HepG2 (cell line): Measurements from ENCODE around the gene ARMH1. TPM values are rescaled to one million over a fixed set of nuclear protein-coding genes. Genes with fewer than 3 reads are reported as not detected.

ENCODE experiments used
- BCL6 ChIP-seq: IDR thresholded peaks from 2 replicates; pipeline ENCODE4 v1.6.1; 2016; ENCODE audit warnings: missing genetic modification reagents, missing compliant biosample characterization
- FOSL2 ChIP-seq: sonication (generic); formaldehyde crosslinking; IDR thresholded peaks from 2 replicates; pipeline ENCODE4 v1.4.0; 2020; ENCODE audit warnings: missing genetic modification reagents
- NCOA2 ChIP-seq: sonication (generic); formaldehyde crosslinking; IDR thresholded peaks from 2 replicates; pipeline ENCODE4 v1.8.0; 2022; ENCODE audit warnings: inconsistent platforms
- SIX1 ChIP-seq: sonication (generic); formaldehyde crosslinking; IDR thresholded peaks from 2 replicates; pipeline ENCODE4 v1.4.0; 2020; ENCODE audit warnings: missing genetic modification reagents, borderline replicate concordance
- ZBTB7B ChIP-seq: sonication (generic); formaldehyde crosslinking; IDR thresholded peaks from 2 replicates; pipeline ENCODE4 v1.4.0; 2020; ENCODE audit warnings: missing genetic modification reagents
- ZSCAN30 ChIP-seq: sonication (generic); formaldehyde crosslinking; IDR thresholded peaks from 2 replicates; pipeline ENCODE4 v1.5.0; 2020; ENCODE audit warnings: mild to moderate bottlenecking, missing genetic modification reagents
- polyA plus RNA-seq, 8 experiments: library from polyadenylated mRNA; depleted of rRNA in 3 of 8; stranded (reverse) in 7 of 8; unstranded in 1 of 8; fragments of >200 nt; fragmentation: Illumina TruSeq in 4 of 8; extraction: Trizol in 4 of 8; gene quantifications; 2 replicates each; pipeline versions ENCODE4 v1.2.1 to v1.2.3, GENCODE V29; 2011 to 2016; ENCODE audit warnings: low read depth in 4 of 8, missing spikeins in 1 of 8, mixed read lengths in 1 of 8; ENCODE audit not compliant: insufficient read depth in 1 of 8
- total RNA-seq, 5 experiments: library from RNA; depleted of rRNA; stranded (reverse); fragments of >200 nt; fragmentation: Illumina TruSeq; extraction: Trizol; gene quantifications; 2 replicates each; pipeline ENCODE4 v1.2.3, GENCODE V29; 2016; ENCODE audit warnings: low read depth in 1 of 5
- TF ChIP-seq, protein P1 (sequence below): sonication (generic); formaldehyde crosslinking; IDR thresholded peaks from 2 replicates; pipeline ENCODE4 v1.8.0; 2022; ENCODE audit warnings: mild to moderate bottlenecking, missing genetic modification reagents, moderate library complexity
- TF ChIP-seq, protein P2 (sequence below): IDR thresholded peaks from 2 replicates; pipeline ENCODE4 v1.6.1; 2016; ENCODE audit warnings: low read depth, borderline replicate concordance
- TF ChIP-seq, protein P3 (sequence below): sonication (generic); formaldehyde crosslinking; IDR thresholded peaks from 2 replicates; pipeline ENCODE4 v1.8.1; 2023; ENCODE audit warnings: mild to moderate bottlenecking, missing genetic modification reagents
- TF ChIP-seq, protein P4 (sequence below): sonication (generic); formaldehyde crosslinking; IDR thresholded peaks from 2 replicates; pipeline ENCODE4 v1.5.0; 2020; ENCODE audit warnings: missing genetic modification reagents, mild to moderate bottlenecking, borderline replicate concordance
- TF ChIP-seq, protein P5 (sequence below): IDR thresholded peaks from 2 replicates; pipeline ENCODE4 v1.6.1; 2016; ENCODE audit warnings: low read depth, missing genetic modification reagents, missing compliant biosample characterization

ARMH1 gene
- total and polyA plus RNA-seq, 2 of the 13 experiments (the other 11 are each of a cell fraction or from before 2014, with no cell fraction given), result 0.69 TPM; not detected in 1

DNA sequence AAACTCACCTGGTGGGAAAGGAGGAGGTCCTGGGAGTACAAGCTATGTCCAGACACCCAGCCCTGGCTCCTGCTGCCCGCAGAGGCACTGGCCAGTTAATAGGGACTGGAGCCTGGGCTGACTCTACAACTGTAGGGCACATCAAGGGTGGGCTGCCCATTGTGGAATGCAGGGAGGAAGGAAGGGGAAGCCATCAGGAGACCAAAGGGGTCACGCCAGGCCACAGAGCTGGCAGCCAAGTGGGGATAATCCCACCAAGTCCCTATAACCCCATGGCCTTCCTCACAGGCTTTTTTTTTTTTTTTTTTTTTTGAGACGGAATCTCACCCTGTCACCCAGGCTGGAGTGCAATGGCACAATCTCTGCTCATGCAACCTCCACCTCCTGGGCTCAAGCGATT lies 14.9 kb upstream of the ARMH1 start (continued):
- TF ChIP-seq, protein P1, sequence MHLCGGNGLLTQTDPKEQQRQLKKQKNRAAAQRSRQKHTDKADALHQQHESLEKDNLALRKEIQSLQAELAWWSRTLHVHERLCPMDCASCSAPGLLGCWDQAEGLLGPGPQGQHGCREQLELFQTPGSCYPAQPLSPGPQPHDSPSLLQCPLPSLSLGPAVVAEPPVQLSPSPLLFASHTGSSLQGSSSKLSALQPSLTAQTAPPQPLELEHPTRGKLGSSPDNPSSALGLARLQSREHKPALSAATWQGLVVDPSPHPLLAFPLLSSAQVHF (CRISPR knock-in tag), result no peak
- TF ChIP-seq SIX1 (CRISPR knock-in tag) (no peak), ZSCAN30 (CRISPR knock-in tag) (no peak), BCL6 (CRISPR knock-in tag) (no peak), NCOA2 (CRISPR knock-in tag) (no peak), FOSL2 (CRISPR knock-in tag) (no peak), ZBTB7B (CRISPR knock-in tag) (no peak)
- TF ChIP-seq, protein P2, sequence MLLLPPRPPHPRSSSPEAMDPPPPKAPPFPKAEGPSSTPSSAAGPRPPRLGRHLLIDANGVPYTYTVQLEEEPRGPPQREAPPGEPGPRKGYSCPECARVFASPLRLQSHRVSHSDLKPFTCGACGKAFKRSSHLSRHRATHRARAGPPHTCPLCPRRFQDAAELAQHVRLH (CRISPR knock-in tag), result no peak
- TF ChIP-seq, protein P3, sequence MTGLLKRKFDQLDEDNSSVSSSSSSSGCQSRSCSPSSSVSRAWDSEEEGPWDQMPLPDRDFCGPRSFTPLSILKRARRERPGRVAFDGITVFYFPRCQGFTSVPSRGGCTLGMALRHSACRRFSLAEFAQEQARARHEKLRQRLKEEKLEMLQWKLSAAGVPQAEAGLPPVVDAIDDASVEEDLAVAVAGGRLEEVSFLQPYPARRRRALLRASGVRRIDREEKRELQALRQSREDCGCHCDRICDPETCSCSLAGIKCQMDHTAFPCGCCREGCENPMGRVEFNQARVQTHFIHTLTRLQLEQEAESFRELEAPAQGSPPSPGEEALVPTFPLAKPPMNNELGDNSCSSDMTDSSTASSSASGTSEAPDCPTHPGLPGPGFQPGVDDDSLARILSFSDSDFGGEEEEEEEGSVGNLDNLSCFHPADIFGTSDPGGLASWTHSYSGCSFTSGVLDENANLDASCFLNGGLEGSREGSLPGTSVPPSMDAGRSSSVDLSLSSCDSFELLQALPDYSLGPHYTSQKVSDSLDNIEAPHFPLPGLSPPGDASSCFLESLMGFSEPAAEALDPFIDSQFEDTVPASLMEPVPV (CRISPR knock-in tag), result no peak
- TF ChIP-seq, protein P4, sequence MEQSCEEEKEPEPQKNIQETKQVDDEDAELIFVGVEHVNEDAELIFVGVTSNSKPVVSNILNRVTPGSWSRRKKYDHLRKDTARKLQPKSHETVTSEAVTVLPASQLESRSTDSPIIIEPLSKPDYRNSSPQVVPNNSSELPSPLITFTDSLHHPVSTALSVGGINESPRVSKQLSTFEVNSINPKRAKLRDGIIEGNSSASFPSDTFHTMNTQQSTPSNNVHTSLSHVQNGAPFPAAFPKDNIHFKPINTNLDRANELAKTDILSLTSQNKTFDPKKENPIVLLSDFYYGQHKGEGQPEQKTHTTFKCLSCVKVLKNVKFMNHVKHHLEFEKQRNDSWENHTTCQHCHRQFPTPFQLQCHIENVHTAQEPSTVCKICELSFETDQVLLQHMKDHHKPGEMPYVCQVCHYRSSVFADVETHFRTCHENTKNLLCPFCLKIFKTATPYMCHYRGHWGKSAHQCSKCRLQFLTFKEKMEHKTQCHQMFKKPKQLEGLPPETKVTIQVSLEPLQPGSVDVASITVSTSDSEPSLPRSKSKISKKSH (CRISPR knock-in tag), result no peak
- TF ChIP-seq, protein P5, sequence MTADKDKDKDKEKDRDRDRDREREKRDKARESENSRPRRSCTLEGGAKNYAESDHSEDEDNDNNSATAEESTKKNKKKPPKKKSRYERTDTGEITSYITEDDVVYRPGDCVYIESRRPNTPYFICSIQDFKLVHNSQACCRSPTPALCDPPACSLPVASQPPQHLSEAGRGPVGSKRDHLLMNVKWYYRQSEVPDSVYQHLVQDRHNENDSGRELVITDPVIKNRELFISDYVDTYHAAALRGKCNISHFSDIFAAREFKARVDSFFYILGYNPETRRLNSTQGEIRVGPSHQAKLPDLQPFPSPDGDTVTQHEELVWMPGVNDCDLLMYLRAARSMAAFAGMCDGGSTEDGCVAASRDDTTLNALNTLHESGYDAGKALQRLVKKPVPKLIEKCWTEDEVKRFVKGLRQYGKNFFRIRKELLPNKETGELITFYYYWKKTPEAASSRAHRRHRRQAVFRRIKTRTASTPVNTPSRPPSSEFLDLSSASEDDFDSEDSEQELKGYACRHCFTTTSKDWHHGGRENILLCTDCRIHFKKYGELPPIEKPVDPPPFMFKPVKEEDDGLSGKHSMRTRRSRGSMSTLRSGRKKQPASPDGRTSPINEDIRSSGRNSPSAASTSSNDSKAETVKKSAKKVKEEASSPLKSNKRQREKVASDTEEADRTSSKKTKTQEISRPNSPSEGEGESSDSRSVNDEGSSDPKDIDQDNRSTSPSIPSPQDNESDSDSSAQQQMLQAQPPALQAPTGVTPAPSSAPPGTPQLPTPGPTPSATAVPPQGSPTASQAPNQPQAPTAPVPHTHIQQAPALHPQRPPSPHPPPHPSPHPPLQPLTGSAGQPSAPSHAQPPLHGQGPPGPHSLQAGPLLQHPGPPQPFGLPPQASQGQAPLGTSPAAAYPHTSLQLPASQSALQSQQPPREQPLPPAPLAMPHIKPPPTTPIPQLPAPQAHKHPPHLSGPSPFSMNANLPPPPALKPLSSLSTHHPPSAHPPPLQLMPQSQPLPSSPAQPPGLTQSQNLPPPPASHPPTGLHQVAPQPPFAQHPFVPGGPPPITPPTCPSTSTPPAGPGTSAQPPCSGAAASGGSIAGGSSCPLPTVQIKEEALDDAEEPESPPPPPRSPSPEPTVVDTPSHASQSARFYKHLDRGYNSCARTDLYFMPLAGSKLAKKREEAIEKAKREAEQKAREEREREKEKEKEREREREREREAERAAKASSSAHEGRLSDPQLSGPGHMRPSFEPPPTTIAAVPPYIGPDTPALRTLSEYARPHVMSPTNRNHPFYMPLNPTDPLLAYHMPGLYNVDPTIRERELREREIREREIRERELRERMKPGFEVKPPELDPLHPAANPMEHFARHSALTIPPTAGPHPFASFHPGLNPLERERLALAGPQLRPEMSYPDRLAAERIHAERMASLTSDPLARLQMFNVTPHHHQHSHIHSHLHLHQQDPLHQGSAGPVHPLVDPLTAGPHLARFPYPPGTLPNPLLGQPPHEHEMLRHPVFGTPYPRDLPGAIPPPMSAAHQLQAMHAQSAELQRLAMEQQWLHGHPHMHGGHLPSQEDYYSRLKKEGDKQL, result no peak
